Panc1 (cell line): ENCODE data around the gene COA5.

ENCODE experiments used
- CTCF ChIP-seq: fragments of 450-650 bp; IDR thresholded peaks from 2 replicates; pipeline ENCODE4 v1.5.1; 2017; ENCODE audit warnings: mild to moderate bottlenecking
- POLR2AphosphoS5 ChIP-seq: IDR thresholded peaks from 2 replicates; pipeline ENCODE4 v1.6.1; 2012; ENCODE audit warnings: mild to moderate bottlenecking, low read depth, low read length, moderate library complexity
- SIN3A ChIP-seq: IDR thresholded peaks from 2 replicates; pipeline ENCODE4 v1.6.1; 2012; ENCODE audit warnings: low read depth, mild to moderate bottlenecking, low read length, moderate library complexity, borderline replicate concordance; ENCODE audit not compliant: insufficient read depth
- TCF7L2 ChIP-seq: IDR thresholded peaks from 2 replicates; pipeline ENCODE4 v1.6.1; 2011; ENCODE audit warnings: mild to moderate bottlenecking, low read depth, low read length, inconsistent platforms

DNA sequence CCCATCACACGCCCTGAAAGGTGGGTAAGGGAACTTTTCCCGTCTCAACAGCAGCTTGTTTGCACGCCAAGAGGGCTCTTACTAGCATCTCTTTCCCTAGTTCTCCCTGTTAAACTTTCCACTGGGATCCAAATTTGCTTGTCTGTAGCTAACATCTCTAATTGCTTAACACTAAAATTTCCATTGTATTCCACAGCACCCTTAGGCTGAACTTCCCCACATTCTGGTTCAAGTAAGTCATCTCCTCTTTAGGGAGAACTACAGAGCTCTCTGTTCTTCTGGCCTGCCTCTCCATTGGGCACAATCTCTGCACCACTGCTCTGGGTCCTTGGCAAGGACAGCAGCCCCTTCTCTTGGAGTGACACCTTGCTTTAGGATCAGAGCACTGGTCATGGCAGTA lies 24.0 kb upstream of the COA5 start:
- no peak for TF ChIP-seq CTCF
- TF ChIP-seq POLR2AphosphoS5: no peak
- TF ChIP-seq SIN3A: no peak
- TF ChIP-seq TCF7L2: no peak
